HepG2 (cell line): ENCODE data around the gene LRP2. TPM values are rescaled to one million over a fixed set of nuclear protein-coding genes. Genes with fewer than 3 reads are reported as not detected.

Source experiments
- ATAC-seq: fragments of 200-7000 bp; cut with Tn5 transposase; 3 replicates; pipeline ENCODE4 v1.9.1; 2020; ENCODE audit warnings: mild to moderate bottlenecking, moderate library complexity
- BruUV-seq: library from RNA; stranded (reverse); fragments of 400-500 nt; replicated peaks from 2 replicates; lab custom pipeline; 2021; lab: Mats Ljungman, UMichigan
- CTCF ChIA-PET: fragments of 300-600 bp; formaldehyde crosslinking; extraction: SDS; loops from one replicate; lab custom pipeline; 2021; ENCODE audit warnings: low total read pairs, inconsistent platforms, low intra/inter-chr PET ratio; lab: Yijun Ruan, JAX
- POLR2A ChIA-PET: fragments of 350-600 bp; sonication (Branson Sonifier 250); formaldehyde crosslinking; loops from one replicate; lab custom pipeline; 2020; ENCODE audit warnings: antibody characterized with exemption, inconsistent platforms; lab: Yijun Ruan, JAX
- DNase-seq: peaks from one replicate; pipeline ENCODE4 v3.0.0-alpha.2; 2015; ENCODE audit warnings: low spot score
- FAIRE-seq: peaks from 3 replicates; lab custom pipeline; 2011; peaks lifted over from hg19 to GRCh38; lab: Jason Lieb, UNC
- H2AFZ ChIP-seq: one replicate; pipeline ENCODE4 v1.6.1; 2011; ENCODE audit warnings: low read length, inconsistent platforms
- H3K27ac ChIP-seq: fragments of 300-600 bp; 3 replicates; pipeline ENCODE4 v1.8.0; 2011; ENCODE audit warnings: mixed run types, mild to moderate bottlenecking, mixed read lengths, low read length, inconsistent platforms; ENCODE audit not compliant: insufficient read depth; ENCODE audit errors: extremely low read length
- H3K27me3 ChIP-seq, 2 experiments: fragments of 200-600 bp in 1 of 2; 2 replicates in 1 of 2; 3 replicates in 1 of 2; pipeline versions ENCODE4 v1.6.0 to v1.8.0; 2011; ENCODE audit warnings: low read length in 2 of 2, mild to moderate bottlenecking in 2 of 2, moderate library complexity in 2 of 2, inconsistent platforms in 1 of 2; ENCODE audit not compliant: insufficient read depth in 2 of 2, control insufficient read depth in 1 of 2
- H3K36me3 ChIP-seq, 2 experiments: fragments of 200-600 bp in 1 of 2; replicated peaks in 1 of 2; 2 replicates in 1 of 2; 3 replicates in 1 of 2; pipeline versions ENCODE4 v1.5.1 to v1.8.0; 2011; ENCODE audit warnings: low read length in 2 of 2, inconsistent platforms in 1 of 2; ENCODE audit not compliant: insufficient read depth in 2 of 2, control insufficient read depth in 1 of 2
- H3K4me1 ChIP-seq: 2 replicates; pipeline ENCODE4 v1.5.1; 2012; ENCODE audit warnings: low read length, inconsistent platforms; ENCODE audit not compliant: insufficient read depth
- H3K4me2 ChIP-seq: 2 replicates; pipeline ENCODE4 v1.6.0; 2011; ENCODE audit warnings: low read depth, low read length, inconsistent platforms
- H3K4me3 ChIP-seq, 3 experiments: fragments of 200-600 bp in 1 of 3; sonication (generic), shearing (Covaris generic) in 1 of 3; replicated peaks in 1 of 3; 2 replicates each; pipeline ENCODE4 v1.5.1; 2011 to 2016; ENCODE audit warnings: low read length in 3 of 3, inconsistent platforms in 2 of 3, low read depth in 2 of 3, mild to moderate bottlenecking in 2 of 3, control low read depth in 1 of 3, mixed read lengths in 1 of 3; ENCODE audit not compliant: insufficient read depth in 1 of 3
- H3K79me2 ChIP-seq: one replicate; pipeline ENCODE4 v1.6.1; 2011; ENCODE audit warnings: low read length, inconsistent platforms; ENCODE audit not compliant: insufficient read depth
- H3K9ac ChIP-seq: 2 replicates; pipeline ENCODE4 v1.6.0; 2011; ENCODE audit warnings: mild to moderate bottlenecking, low read depth, low read length, inconsistent platforms; ENCODE audit not compliant: insufficient read depth
- H3K9me3 ChIP-seq: 2 replicates; pipeline ENCODE4 v1.5.1; 2012; ENCODE audit warnings: mild to moderate bottlenecking, low read length
- H4K20me1 ChIP-seq: 2 replicates; pipeline ENCODE4 v1.6.0; 2011; ENCODE audit warnings: inconsistent platforms, mild to moderate bottlenecking, low read length, moderate library complexity; ENCODE audit not compliant: insufficient read depth
- AGO1 ChIP-seq: fragments of 200-400 bp; formaldehyde crosslinking; IDR thresholded peaks from 2 replicates; pipeline ENCODE4 v1.6.1; 2017; ENCODE audit warnings: mild to moderate bottlenecking, low read depth, low read length, moderate library complexity; ENCODE audit not compliant: poor library complexity, severe bottlenecking
- CREB1 ChIP-seq, 2 experiments: fragments of 450-650 bp in 1 of 2; IDR thresholded peaks; 2 replicates each; pipeline ENCODE4 v1.6.1; 2016 to 2017; ENCODE audit warnings: control low read depth in 1 of 2, mild to moderate bottlenecking in 1 of 2, missing compliant biosample characterization in 1 of 2, missing genetic modification characterization in 1 of 2
- KAT2B ChIP-seq: fragments of 150-350 bp; IDR thresholded peaks from 2 replicates; pipeline ENCODE4 v1.6.1; 2014; ENCODE audit warnings: low read depth, low read length, borderline replicate concordance
- MEF2D ChIP-seq: sonication (generic); formaldehyde crosslinking; IDR thresholded peaks from 2 replicates; pipeline ENCODE4 v1.5.1; 2020; ENCODE audit warnings: mild to moderate bottlenecking, missing genetic modification reagents
- NFIC ChIP-seq: IDR thresholded peaks from 2 replicates; pipeline ENCODE4 v1.6.1; 2012; ENCODE audit warnings: mild to moderate bottlenecking, low read length, inconsistent platforms
- PRDM15 ChIP-seq: sonication (generic); formaldehyde crosslinking; IDR thresholded peaks from 2 replicates; pipeline ENCODE4 v1.4.0; 2020; ENCODE audit warnings: missing genetic modification reagents
- UBTF ChIP-seq: sonication (generic); formaldehyde crosslinking; IDR thresholded peaks from 2 replicates; pipeline ENCODE4 v1.4.0; 2020; ENCODE audit warnings: mild to moderate bottlenecking, missing genetic modification reagents
- ZNF451 ChIP-seq: sonication (generic); formaldehyde crosslinking; IDR thresholded peaks from 2 replicates; pipeline ENCODE4 v1.5.0; 2020; ENCODE audit warnings: mild to moderate bottlenecking, missing genetic modification reagents
- ZNF563 ChIP-seq: sonication (generic); formaldehyde crosslinking; IDR thresholded peaks from 2 replicates; pipeline ENCODE4 v1.8.0; 2022; ENCODE audit warnings: mild to moderate bottlenecking, moderate library complexity, missing genetic modification reagents
- WGBS: methylation state at CpG from one replicate; pipeline ENCODE4 v1.1.6; 2017; ENCODE audit warnings: low lambda C conversion rate; 5-methylcytosine and 5-hydroxymethylcytosine counted together
- in situ Hi-C: cut with HindIII; loops from 2 replicates; pipeline ENCODE4 v1.10.0; 2017; ENCODE audit warnings: low pct_unique_long_range_greater_than_20kb; ENCODE audit not compliant: extremely low pct_ligation_motif_present
- intact Hi-C: fragments of 100-400 bp; cut with micrococcal nuclease; formaldehyde crosslinking; loops from one replicate; pipeline ENCODE4 v1.10.0; 2022; ENCODE audit not compliant: unreplicated experiment
- polyA plus RNA-seq, 8 experiments: library from polyadenylated mRNA; depleted of rRNA in 3 of 8; stranded (reverse) in 7 of 8; unstranded in 1 of 8; fragments of >200 nt; fragmentation: Illumina TruSeq in 4 of 8; extraction: Trizol in 4 of 8; gene quantifications; 2 replicates each; pipeline versions ENCODE4 v1.2.1 to v1.2.3, GENCODE V29; 2011 to 2016; ENCODE audit warnings: low read depth in 4 of 8, missing spikeins in 1 of 8, mixed read lengths in 1 of 8; ENCODE audit not compliant: insufficient read depth in 1 of 8
- total RNA-seq, 5 experiments: library from RNA; depleted of rRNA; stranded (reverse); fragments of >200 nt; fragmentation: Illumina TruSeq; extraction: Trizol; gene quantifications; 2 replicates each; pipeline ENCODE4 v1.2.3, GENCODE V29; 2016; ENCODE audit warnings: low read depth in 1 of 5
- TF ChIP-seq, protein P1 (sequence below): sonication (generic); formaldehyde crosslinking; IDR thresholded peaks from 2 replicates; pipeline ENCODE4 v1.4.0; 2020; ENCODE audit warnings: mild to moderate bottlenecking, missing genetic modification reagents

Gene LRP2
- total and polyA plus RNA-seq, 2 of the 13 experiments (the other 11 are each of a cell fraction or from before 2014, with no cell fraction given): 0.03 to 0.15 TPM

GRCh38 chr2:169190197-169190775 lies 172.0 kb downstream of the LRP2 start:
- no peaks in the 10 kb centered on the region for H3K36me3 ChIP-seq

More at GRCh38 chr2:169190197-169190775, 172.0 kb downstream of the LRP2 start:
- ATAC-seq: no peak
- in situ Hi-C loops: no loop called here
- BruUV-seq: no TSS peak
- Histone ChIP-seq H3K79me2 (no peaks in the 10 kb centered on the region), H3K4me3 (no peak overlapping the region), H3K9ac (no peak overlapping the region), H3K27me3 (peaks cover 0 to 12% of the 10 kb centered on the region in 2 experiments; a peak in 2 of 5 replicates), H3K9me3 (no peaks in the 10 kb centered on the region)
- intact Hi-C loops: no loop called here
- POLR2A ChIA-PET: no interaction called here
- TF ChIP-seq ZNF563 (CRISPR knock-in tag) (no peak), PRDM15 (no peak), ZNF451 (CRISPR knock-in tag) (no peak), MEF2D (CRISPR knock-in tag) (no peak), AGO1 (no peak), KAT2B (no peak), UBTF (CRISPR knock-in tag) (no peak), NFIC (no peak), CREB1 (IDR thresholded peaks at IDR 0.05) (no peak), CREB1 (CRISPR knock-in tag; IDR thresholded peaks at IDR 0.05) (no peak)
- TF ChIP-seq, protein P1, sequence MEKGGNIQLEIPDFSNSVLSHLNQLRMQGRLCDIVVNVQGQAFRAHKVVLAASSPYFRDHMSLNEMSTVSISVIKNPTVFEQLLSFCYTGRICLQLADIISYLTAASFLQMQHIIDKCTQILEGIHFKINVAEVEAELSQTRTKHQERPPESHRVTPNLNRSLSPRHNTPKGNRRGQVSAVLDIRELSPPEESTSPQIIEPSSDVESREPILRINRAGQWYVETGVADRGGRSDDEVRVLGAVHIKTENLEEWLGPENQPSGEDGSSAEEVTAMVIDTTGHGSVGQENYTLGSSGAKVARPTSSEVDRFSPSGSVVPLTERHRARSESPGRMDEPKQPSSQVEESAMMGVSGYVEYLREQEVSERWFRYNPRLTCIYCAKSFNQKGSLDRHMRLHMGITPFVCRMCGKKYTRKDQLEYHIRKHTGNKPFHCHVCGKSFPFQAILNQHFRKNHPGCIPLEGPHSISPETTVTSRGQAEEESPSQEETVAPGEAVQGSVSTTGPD (CRISPR knock-in tag): no peak
- TF ChIP-seq, all 625 proteins: peak for 0
- DNase-seq (no peak), FAIRE-seq (no peak)
- Histone ChIP-seq H3K4me1 (no peaks in the 10 kb centered on the region), H3K27ac (no peak overlapping the region), H3K4me2 (no peak overlapping the region), H2AFZ (no peak overlapping the region), H4K20me1 (no peaks in the 10 kb centered on the region; the same call in 1 of the 2 replicates)
- CTCF ChIA-PET: no interaction called here
- 12% methylated on average over 5 of the region's 5 CpGs for WGBS
